Fibroblast of villous mesenchyme (primary cell): ENCODE results near the gene MMAA. TPM values are rescaled to one million over a fixed set of nuclear protein-coding genes. Genes with fewer than 3 reads are reported as not detected.
"Not testable (repeated sequence)": the region's sequence is repeated elsewhere in the genome, so short reads cannot be mapped to it uniquely, and the experiment has no call there.

Experiments used
- DNase-seq: peaks from one replicate; pipeline ENCODE4 v3.0.0-alpha.2; 2010; ENCODE audit warnings: low read depth
- H3K4me3 ChIP-seq: 2 replicates; pipeline ENCODE4 v1.5.1; 2011; ENCODE audit warnings: low read depth, mild to moderate bottlenecking, low read length
- total RNA-seq: library from RNA; depleted of rRNA; stranded (reverse); fragments of >200 nt; gene quantifications from 2 replicates; pipeline ENCODE4 v1.2.3, GENCODE V29; 2012
- TF ChIP-seq, protein P1 (sequence below): IDR thresholded peaks from 2 replicates; pipeline ENCODE4 v1.5.1; 2012; ENCODE audit warnings: low read depth, mild to moderate bottlenecking, low read length; ENCODE audit not compliant: insufficient read depth

MMAA gene
- total RNA-seq, 1 donor: 4.3 TPM

GRCh38 chr4:145639186-145639698 lies 20.1 kb downstream of the MMAA start:
- H3K4me3 ChIP-seq: no peak overlapping the region
- TF ChIP-seq, protein P1, sequence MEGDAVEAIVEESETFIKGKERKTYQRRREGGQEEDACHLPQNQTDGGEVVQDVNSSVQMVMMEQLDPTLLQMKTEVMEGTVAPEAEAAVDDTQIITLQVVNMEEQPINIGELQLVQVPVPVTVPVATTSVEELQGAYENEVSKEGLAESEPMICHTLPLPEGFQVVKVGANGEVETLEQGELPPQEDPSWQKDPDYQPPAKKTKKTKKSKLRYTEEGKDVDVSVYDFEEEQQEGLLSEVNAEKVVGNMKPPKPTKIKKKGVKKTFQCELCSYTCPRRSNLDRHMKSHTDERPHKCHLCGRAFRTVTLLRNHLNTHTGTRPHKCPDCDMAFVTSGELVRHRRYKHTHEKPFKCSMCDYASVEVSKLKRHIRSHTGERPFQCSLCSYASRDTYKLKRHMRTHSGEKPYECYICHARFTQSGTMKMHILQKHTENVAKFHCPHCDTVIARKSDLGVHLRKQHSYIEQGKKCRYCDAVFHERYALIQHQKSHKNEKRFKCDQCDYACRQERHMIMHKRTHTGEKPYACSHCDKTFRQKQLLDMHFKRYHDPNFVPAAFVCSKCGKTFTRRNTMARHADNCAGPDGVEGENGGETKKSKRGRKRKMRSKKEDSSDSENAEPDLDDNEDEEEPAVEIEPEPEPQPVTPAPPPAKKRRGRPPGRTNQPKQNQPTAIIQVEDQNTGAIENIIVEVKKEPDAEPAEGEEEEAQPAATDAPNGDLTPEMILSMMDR: no peak
- no peak for DNase-seq

DNA sequence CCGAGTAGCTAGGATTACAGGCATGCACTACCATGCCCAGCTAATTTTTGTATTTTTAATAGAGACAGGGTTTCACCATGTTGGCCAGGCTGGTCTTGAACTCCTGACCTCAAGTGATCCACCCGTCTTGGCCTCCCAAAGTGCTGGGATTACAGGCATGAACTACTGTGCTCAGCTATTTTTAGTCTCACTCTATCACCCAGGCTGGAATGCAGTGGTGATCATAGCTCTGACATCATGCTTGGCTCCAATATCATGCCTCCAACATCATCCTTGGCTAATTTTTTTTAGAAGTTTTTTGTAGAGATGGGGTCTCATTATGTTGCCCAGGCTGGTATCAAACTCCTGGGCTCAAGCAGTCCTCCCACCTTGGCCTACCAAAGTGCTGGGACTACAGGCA lies 21.1 kb downstream of the MMAA start:
- DNase-seq: peak; percentile 31

GRCh38 chr4:145643295-145643694 lies 24.1 kb downstream of the MMAA start:
- no peak for DNase-seq
- TF ChIP-seq, protein P1: no peak
- H3K4me3 ChIP-seq: no peak overlapping the region

More for the DNA sequence above, 21.1 kb downstream of the MMAA start:
- not testable (repeated sequence) for H3K4me3 ChIP-seq

GRCh38 chr4:145644699-145645098 lies 25.5 kb downstream of the MMAA start:
- H3K4me3 ChIP-seq: no peak overlapping the region
- DNase-seq: no peak
- TF ChIP-seq, protein P1: no peak

GRCh38 chr4:145656156-145656555 lies 37.0 kb downstream of the MMAA start:
- no peak for DNase-seq
- H3K4me3 ChIP-seq: no peak overlapping the region
- TF ChIP-seq, protein P1: no peak

DNA sequence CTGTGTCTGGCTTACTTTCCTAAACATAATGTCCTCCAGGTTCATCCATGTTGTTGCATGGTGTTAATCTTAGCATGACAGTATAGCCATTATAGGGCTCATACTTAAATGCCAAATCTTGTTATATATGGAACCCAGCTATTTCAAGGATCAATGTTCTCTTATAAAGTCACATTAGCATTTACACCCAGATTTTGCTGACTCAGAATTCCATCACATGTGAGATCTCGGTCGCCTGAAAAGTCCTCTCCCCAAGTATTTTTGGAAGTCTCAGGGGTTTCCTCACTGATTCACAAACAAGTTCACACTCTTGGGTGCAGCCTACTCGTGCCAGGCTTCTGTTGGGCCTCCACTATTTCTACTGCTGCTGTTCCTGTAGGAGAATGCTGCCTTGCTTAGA lies 40.9 kb downstream of the MMAA start:
- DNase-seq: no peak
- H3K4me3 ChIP-seq: no peak overlapping the region
- TF ChIP-seq, protein P1: no peak

- TF ChIP-seq, protein P1: no peak
- no peak for DNase-seq
- H3K4me3 ChIP-seq: no peak overlapping the region
These were observed 44.0 kb downstream of the MMAA start for GRCh38 chr4:145663194-145663593.
